Measurements from ENCODE around the gene PRPF40B.

PRPF40B gene

DNA sequence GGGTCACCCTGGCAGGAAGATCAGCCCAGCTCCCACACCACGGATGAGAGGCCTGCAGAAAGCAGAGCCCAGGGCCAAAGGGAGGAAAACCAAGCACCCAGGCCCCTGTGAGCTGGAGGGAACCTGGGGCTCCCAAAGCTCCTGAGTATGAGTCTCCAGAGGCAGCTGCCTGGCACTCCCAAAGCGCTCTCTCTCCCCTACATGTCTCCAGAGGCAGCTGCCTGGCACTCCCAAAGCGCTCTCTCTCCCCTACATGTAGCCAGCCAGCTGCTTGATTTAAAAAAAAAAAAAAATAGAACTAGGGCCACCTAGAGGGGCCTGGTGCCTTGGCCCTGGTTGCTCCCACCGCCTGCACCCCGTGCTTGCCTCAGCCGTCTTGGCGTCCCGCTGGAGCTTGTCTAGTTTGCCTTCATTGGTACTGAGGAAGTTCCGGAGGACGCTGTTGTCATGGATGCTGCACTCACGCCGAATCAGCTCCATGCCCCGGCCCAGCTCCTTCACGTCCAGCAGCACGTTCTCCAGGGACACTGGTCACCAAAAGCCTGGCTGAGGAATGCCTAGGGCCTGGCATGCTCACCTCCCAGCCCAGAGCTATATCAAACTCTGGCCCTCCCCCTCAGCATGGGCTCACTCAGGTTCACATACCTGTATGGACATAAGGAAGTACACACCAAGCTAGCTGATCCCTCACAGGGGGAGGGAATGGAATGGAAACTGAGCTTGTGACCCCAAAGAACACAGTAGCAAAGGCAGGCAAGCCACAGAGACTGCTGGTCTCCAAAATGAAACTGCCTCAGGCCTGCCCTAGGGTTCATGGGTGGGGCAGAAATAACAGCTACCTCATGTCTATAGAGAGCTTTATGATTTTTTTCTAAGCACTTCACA, 24.7 kb downstream of the PRPF40B start:
- H3K4me1 ChIP-seq (ENCODE audit: control insufficient read depth, low read length), result peaks cover 14% of the 10 kb centered on the region
- no peaks in the 10 kb centered on the region for H3F3A ChIP-seq (ENCODE audit: control insufficient read depth, insufficient read depth)
- no peak overlapping the region for H3K4me2 ChIP-seq (ENCODE audit: low read length)
- no peaks in the 10 kb centered on the region for H4K20me1 ChIP-seq (ENCODE audit: control insufficient read depth, insufficient read depth, low read depth, low read length)
- H3K36me3 ChIP-seq (ENCODE audit: control insufficient read depth, low read length), result peaks cover 17% of the 10 kb centered on the region
- H3K4me3 ChIP-seq (ENCODE audit: low read length), result no peak overlapping the region
- no peak overlapping the region for H3K27ac ChIP-seq (ENCODE audit: low read depth, low read length)
- no peaks in the 10 kb centered on the region for H3K9me3 ChIP-seq (ENCODE audit: control insufficient read depth, insufficient read depth, low read length)
- H3K79me2 ChIP-seq (ENCODE audit: control insufficient read depth, low read length), result no peaks in the 10 kb centered on the region
- no peaks in the 10 kb centered on the region for H3K27me3 ChIP-seq (ENCODE audit: control insufficient read depth, low read length)
- TF ChIP-seq, protein P1, sequence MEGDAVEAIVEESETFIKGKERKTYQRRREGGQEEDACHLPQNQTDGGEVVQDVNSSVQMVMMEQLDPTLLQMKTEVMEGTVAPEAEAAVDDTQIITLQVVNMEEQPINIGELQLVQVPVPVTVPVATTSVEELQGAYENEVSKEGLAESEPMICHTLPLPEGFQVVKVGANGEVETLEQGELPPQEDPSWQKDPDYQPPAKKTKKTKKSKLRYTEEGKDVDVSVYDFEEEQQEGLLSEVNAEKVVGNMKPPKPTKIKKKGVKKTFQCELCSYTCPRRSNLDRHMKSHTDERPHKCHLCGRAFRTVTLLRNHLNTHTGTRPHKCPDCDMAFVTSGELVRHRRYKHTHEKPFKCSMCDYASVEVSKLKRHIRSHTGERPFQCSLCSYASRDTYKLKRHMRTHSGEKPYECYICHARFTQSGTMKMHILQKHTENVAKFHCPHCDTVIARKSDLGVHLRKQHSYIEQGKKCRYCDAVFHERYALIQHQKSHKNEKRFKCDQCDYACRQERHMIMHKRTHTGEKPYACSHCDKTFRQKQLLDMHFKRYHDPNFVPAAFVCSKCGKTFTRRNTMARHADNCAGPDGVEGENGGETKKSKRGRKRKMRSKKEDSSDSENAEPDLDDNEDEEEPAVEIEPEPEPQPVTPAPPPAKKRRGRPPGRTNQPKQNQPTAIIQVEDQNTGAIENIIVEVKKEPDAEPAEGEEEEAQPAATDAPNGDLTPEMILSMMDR (IDR thresholded peaks at IDR 0.05; ENCODE audit: low read depth, low read length, poor library complexity, severe bottlenecking), result no peak
- TF ChIP-seq EZH2phosphoT487 (IDR thresholded peaks at IDR 0.05; ENCODE audit: borderline replicate concordance, low read length), result no peak
- H3K9me2 ChIP-seq (replicated peaks; ENCODE audit: control insufficient read depth, low read length), result no peaks in the 10 kb centered on the region

DNA sequence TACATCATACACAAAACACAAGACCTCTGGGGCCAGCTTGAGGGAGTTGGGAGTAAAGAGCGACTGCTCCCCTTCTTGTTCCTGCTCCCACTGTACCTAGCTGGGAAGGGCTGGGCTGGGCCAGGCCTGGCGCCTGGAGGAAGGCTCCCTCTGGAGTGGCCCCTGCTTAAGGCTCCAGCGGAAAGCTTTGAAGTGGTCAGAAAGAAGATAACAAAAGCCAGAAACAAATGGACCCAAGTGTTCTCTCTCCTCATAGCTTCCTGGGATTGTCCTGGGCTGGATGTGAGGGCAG, 25.3 kb downstream of the PRPF40B start:
- Histone ChIP-seq H3K4me3 (ENCODE audit: low read length) (no peak overlapping the region), H3K79me2 (ENCODE audit: control insufficient read depth, low read length) (no peaks in the 10 kb centered on the region), H3F3A (ENCODE audit: control insufficient read depth, insufficient read depth) (no peaks in the 10 kb centered on the region), H3K4me1 (ENCODE audit: control insufficient read depth, low read length) (peaks cover 14% of the 10 kb centered on the region), H3K9me3 (ENCODE audit: control insufficient read depth, insufficient read depth, low read length) (no peaks in the 10 kb centered on the region), H3K4me2 (ENCODE audit: low read length) (no peak overlapping the region), H3K36me3 (ENCODE audit: control insufficient read depth, low read length) (peaks cover 21% of the 10 kb centered on the region), H3K27ac (ENCODE audit: low read depth, low read length) (no peak overlapping the region), H3K27me3 (ENCODE audit: control insufficient read depth, low read length) (no peaks in the 10 kb centered on the region), H3K9me2 (replicated peaks; ENCODE audit: control insufficient read depth, low read length) (no peaks in the 10 kb centered on the region), H4K20me1 (ENCODE audit: control insufficient read depth, insufficient read depth, low read depth, low read length) (no peaks in the 10 kb centered on the region)
- TF ChIP-seq, protein P1 (IDR thresholded peaks at IDR 0.05; ENCODE audit: low read depth, low read length, poor library complexity, severe bottlenecking), result no peak
- TF ChIP-seq EZH2phosphoT487 (IDR thresholded peaks at IDR 0.05; ENCODE audit: borderline replicate concordance, low read length), result no peak

DNA sequence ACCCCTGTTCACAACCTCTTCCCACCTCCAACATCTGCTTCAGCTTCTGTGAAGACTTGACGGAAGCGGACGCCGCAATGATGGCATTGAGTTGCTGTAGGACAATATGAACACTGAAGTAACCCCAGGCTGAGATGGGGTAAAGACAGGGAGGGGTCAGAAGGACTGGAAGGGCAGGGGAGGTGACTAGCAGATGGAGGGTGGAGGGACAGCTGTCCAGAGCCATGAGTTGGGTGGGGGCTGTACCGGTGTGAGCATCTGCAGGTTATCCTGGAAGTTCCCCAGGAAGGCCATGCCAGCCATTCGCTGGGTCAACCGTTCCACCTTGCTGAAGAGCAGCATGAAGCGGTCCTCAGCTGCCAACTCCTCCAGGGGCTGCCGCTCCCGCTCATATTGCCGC, 26.1 kb downstream of the PRPF40B start:
- Histone ChIP-seq H3K4me2 (ENCODE audit: low read length) (no peak overlapping the region), H3K9me3 (ENCODE audit: control insufficient read depth, insufficient read depth, low read length) (no peaks in the 10 kb centered on the region), H3K9me2 (replicated peaks; ENCODE audit: control insufficient read depth, low read length) (no peaks in the 10 kb centered on the region), H3K4me1 (ENCODE audit: control insufficient read depth, low read length) (peaks cover 10% of the 10 kb centered on the region), H3K27me3 (ENCODE audit: control insufficient read depth, low read length) (no peaks in the 10 kb centered on the region), H3K36me3 (ENCODE audit: control insufficient read depth, low read length) (peaks cover 19% of the 10 kb centered on the region), H3F3A (ENCODE audit: control insufficient read depth, insufficient read depth) (no peaks in the 10 kb centered on the region), H3K27ac (ENCODE audit: low read depth, low read length) (no peak overlapping the region), H3K79me2 (ENCODE audit: control insufficient read depth, low read length) (no peaks in the 10 kb centered on the region), H4K20me1 (ENCODE audit: control insufficient read depth, insufficient read depth, low read depth, low read length) (no peaks in the 10 kb centered on the region), H3K4me3 (ENCODE audit: low read length) (no peak overlapping the region)
- TF ChIP-seq EZH2phosphoT487 (IDR thresholded peaks at IDR 0.05; ENCODE audit: borderline replicate concordance, low read length), result no peak
- TF ChIP-seq, protein P1 (IDR thresholded peaks at IDR 0.05; ENCODE audit: low read depth, low read length, poor library complexity, severe bottlenecking), result no peak
